GDM1 (cell line): Measurements from ENCODE around the gene F8.

Experiments
- DNase-seq: peaks from one replicate; lab custom pipeline; 2025; lab: John Stamatoyannopoulos, UW

F8 gene

DNA sequence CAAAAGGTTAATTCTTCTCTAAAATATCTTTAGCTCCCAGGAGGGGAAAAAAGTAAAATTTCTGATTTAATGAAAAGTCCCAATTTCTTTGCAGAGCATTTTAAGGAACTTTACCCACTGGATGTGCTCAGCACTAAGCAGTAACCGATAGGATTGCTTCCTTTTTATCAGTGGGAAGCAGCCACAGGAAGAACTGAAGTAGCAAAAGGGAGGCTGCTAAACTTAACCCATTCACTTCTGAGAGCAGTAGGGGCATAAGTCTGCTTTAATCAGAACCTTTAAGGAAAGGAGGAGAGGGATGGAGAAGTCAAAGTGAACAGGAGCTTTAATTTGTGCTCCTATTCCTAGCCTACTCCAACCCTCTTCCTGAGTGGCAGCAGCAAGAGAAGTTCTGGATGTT is at the start of gene F8:
TSS of gene F8 (minus strand) at position 139 of the 400 bp plus-strand sequence. CDS start 171 bp downstream, outside the sequence.
- peak; percentile 7 for DNase-seq

DNA sequence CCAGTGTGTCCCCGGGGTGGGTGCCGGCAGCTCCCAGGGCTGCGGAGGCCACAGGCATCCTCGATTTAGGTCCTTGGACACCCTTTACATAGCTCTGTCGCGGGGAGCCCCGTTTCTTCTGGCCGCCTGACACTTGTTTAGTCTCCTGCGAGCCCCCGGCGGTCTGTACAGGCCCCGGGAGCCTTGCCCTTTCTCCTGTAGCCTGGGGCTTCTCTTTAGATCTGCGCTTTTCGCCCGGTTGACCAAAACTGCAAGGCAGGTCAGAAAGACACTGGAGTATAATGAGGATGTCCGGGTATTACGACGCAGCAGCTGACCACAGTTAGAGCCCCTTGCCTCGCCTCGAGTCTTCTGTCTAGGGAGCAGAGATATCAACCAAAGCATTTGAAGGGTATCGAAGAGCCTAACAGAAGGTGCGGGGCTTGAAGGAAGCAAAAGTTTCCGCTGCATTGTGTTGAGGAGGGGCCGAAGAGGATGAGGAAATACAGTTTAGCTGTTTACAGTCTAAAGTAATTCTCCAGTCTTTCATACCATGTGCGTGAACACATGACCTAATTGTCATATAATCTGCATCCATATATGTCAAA is 49.3 kb upstream of the F8 start:
- no peak for DNase-seq

- DNase-seq, result peak; percentile 88
Observed at GRCh38 chrX:155070975-155071693, 48.6 kb upstream of the F8 start, which contains the start of the genes BRCC3, CMC4 and MTCP1. TSS of gene BRCC3 (plus strand) at chrX:155071508. CDS start at chrX:155071528, 20 bp downstream. TSS of gene CMC4 (minus strand) at chrX:155071136. CDS start at chrX:155064023, 7,113 bp downstream. TSS of gene MTCP1 (minus strand) at chrX:155071136. CDS start at chrX:155066010, 5,126 bp downstream.

- DNase-seq, result no peak
Observed at GRCh38 chrX:155070663-155070974, 48.1 kb upstream of the F8 start.

DNA sequence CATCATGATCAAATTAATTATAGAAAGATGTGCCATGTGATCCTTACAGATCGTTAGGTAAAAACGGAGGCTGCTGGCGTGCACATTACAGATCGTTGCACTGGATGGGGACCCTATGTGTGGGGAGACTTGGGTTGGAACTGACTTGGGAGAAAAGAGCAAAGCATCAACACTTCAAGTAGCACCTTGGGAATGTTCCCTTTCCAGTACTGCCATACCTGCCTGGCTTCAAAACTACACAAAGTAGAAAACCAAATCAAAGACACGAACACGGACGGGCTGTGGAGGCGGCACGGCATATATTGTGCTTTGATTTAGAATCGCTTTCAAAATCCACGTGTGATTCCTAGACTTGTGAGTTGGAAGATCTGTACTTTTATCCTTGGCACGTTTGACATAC is 47.5 kb upstream of the F8 start:
- no peak for DNase-seq

DNA sequence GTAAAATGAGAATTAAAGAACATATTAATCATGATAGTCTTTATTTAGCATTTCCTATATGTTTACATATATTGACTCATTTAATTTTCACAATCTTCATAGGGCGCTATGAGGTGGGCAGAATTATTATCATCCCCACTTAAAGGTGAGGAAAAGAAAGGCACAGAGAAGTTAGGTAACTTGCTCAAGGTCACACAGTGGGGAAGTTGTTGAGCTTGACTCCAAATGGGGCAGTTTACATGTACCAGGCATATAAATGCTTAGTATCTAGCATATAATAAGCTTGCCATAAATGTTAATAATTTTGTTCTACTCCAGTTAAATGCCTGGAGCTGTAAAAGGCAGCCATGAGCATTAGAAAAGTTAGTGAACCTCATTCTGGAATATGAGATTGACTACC is 46.9 kb upstream of the F8 start:
- no peak for DNase-seq

- no peak for DNase-seq
Observed at GRCh38 chrX:155068165-155068564, 45.6 kb upstream of the F8 start.

- no peak for DNase-seq
Observed at GRCh38 chrX:155065035-155065734, 42.7 kb upstream of the F8 start.

- DNase-seq, result no peak
Observed at GRCh38 chrX:155061760-155062159, 39.2 kb upstream of the F8 start.

GRCh38 chrX:155056877-155057792 is 34.6 kb upstream of the F8 start:
- DNase-seq, result peak; percentile 41

GRCh38 chrX:155056471-155056870 is 33.9 kb upstream of the F8 start:
- no peak for DNase-seq

DNA sequence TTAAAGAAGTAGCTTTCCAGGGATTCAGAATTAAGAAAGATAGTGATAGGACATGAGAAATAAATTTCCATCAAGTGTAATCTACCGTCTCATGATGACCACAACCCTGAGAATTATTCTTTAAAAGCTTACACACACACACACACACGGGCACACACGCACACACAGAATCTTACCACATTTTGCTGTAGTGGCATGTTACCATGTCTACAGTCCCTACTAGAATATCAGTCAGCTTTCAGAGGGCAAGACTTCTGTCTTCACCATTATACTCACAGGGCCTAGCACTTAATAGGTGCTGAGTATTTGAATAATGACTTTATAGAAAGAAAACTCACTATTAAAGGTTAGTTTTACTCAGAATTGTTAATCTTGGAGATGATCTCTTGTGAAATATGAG is 33.0 kb upstream of the F8 start:
- DNase-seq, result no peak

DNA sequence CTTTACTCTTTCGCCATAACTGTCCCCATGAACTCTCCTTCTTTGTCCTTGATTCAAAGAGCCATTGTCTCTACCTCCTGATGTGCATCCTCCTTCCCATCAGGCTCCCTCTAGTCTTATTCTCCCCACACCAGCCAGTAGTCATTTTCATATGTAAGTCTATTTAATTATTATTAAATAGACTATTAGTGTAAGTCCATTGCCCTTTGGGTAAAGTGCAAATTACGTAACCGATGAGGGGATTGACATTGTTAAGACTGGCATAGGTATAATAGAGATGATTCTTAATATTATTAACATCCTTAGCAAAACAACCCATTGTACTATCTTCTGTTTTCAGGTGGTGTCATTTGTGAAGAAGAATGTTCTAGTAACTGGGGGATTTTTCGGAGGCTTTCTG is 31.7 kb upstream of the F8 start:
- no peak for DNase-seq

GRCh38 chrX:155053656-155054055 is 31.1 kb upstream of the F8 start:
- DNase-seq, result no peak

- no peak for DNase-seq
Observed at GRCh38 chrX:155052738-155053498, 30.4 kb upstream of the F8 start.

DNA sequence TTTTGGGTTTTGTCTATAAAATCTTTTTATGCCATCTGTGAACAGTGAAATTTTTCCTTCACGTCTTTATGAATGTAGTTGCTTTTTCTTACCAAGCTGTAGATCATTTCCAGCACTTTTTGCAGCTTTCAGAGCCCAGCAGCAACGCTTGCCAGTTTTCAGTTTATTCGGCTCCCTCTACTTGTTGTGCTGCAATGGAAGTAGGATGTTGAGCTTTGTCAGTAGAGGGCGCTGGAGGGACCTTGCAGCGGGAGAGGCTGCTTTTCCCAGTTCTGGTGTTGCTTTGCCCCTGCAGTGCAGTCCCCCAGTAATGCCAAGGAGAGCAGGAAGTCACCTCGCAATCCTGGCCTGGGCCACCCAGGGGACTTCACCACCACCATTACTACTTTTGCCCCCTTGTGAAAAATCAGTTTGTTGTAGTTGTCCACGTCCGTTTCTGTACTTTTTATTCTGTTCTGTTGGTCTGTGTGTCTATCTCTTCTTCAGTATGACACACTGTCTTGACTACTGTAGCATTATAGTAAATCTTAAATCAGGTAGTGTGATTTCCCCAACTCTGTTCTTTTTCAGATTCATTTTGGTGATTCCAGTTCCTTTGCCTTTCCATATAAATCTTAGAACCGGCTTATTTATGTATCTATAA is 26.6 kb upstream of the F8 start:
- DNase-seq, result peak; percentile 39

DNA sequence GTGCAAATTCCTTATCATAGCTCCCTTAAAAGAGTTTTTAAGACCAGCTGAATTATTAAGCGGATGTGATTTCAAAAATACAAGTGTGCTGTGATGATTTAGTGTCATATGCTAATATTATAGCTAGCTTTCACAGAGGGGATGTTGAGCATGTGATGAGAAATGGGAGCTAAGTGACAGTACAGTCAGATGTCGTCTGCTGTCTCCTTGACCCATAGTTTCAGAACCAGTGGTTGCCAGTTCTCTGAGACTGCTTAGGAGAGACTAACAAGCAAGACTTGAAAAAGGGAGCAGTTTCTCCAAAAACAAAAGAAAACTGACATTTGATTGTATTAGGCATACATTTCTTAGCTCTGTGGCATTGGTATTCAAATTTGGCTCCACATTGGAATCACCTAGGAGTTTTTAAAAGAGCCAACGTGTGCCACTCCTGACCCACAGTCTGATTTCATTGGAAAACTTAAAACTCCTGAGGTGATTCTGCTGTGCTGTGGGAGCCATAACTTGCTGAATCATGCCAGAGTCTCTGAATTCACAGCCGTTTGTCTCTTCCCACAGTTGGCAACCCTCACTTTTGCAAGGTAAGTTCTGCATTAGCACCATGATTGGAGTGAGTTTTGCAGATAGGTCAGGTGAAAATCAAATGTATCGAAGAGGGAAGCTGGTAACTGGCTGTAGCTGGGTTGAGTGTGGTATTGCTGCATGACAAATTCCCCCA is 24.4 kb upstream of the F8 start:
- DNase-seq, result no peak

GRCh38 chrX:155046129-155046810 is 23.7 kb upstream of the F8 start:
- DNase-seq, result no peak

DNA sequence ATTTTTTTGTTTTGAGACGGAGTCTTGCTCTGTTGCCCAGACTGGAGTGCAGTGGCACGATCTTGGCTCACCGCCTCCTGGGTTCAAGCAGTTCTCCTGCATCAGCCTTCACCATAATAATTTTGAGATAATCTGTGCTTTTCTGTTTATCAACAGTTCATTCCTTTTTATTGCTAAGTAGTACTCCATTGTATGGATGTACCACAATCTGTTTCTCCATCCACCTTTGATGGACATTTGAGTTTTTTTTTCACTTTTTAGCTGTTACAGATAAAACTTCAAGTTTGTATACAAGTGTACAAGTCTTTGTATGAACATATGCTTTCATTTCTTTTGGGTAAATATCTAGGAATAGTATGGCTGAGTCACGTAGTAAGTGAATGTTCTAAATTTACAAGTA is 13.2 kb upstream of the F8 start:
- no peak for DNase-seq

GRCh38 chrX:155031657-155032056 is 9.1 kb upstream of the F8 start:
- no peak for DNase-seq
